ENCODE measurements around the gene NT5C1A.
A peak's percentile ranks its signal among the peaks of the same experiment; 100 is the strongest.

Gene NT5C1A

DNA sequence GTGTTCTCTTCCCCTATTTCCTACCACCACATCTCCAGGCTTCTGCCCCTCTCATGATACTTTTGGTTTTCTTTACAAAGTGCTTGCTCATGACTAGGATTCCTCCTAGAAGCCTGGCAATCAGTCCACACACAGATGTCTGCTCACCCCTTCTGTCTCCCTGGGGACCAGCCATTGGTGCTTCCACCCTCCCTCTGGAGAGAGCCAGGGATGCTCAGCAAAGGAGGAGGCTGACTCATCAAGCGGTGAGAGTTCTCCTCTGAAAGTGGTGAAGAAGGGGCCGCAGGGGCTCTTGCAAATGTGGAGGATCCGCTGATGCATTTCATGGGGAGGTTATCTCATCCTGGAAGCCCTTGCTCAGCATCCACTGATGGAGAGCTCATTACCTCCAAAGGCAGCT is 14.5 kb downstream of the NT5C1A start:
- DNase-seq (ENCODE audit: extremely low read depth, low read depth) = no peak
- TF ChIP-seq, protein P1, sequence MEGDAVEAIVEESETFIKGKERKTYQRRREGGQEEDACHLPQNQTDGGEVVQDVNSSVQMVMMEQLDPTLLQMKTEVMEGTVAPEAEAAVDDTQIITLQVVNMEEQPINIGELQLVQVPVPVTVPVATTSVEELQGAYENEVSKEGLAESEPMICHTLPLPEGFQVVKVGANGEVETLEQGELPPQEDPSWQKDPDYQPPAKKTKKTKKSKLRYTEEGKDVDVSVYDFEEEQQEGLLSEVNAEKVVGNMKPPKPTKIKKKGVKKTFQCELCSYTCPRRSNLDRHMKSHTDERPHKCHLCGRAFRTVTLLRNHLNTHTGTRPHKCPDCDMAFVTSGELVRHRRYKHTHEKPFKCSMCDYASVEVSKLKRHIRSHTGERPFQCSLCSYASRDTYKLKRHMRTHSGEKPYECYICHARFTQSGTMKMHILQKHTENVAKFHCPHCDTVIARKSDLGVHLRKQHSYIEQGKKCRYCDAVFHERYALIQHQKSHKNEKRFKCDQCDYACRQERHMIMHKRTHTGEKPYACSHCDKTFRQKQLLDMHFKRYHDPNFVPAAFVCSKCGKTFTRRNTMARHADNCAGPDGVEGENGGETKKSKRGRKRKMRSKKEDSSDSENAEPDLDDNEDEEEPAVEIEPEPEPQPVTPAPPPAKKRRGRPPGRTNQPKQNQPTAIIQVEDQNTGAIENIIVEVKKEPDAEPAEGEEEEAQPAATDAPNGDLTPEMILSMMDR (IDR thresholded peaks at IDR 0.05; ENCODE audit: low read depth, low read length, missing control alignments) = no peak
- no peak overlapping the region for H3K4me3 ChIP-seq (replicated peaks; ENCODE audit: low read depth, low read length)

GRCh38 chr1:39656391-39656790 is 15.5 kb downstream of the NT5C1A start:
- no peak for DNase-seq (ENCODE audit: extremely low read depth, low read depth)
- TF ChIP-seq, protein P1 (IDR thresholded peaks at IDR 0.05; ENCODE audit: low read depth, low read length, missing control alignments) = no peak
- no peak overlapping the region for H3K4me3 ChIP-seq (replicated peaks; ENCODE audit: low read depth, low read length)

GRCh38 chr1:39655578-39656268 is 16.2 kb downstream of the NT5C1A start:
- DNase-seq (ENCODE audit: extremely low read depth, low read depth) = no peak
- TF ChIP-seq, protein P1 (IDR thresholded peaks at IDR 0.05; ENCODE audit: low read depth, low read length, missing control alignments) = no peak
- no peak overlapping the region for H3K4me3 ChIP-seq (replicated peaks; ENCODE audit: low read depth, low read length)

- DNase-seq (ENCODE audit: extremely low read depth, low read depth) = no peak
- H3K4me3 ChIP-seq (replicated peaks; ENCODE audit: low read depth, low read length) = no peak overlapping the region
- TF ChIP-seq, protein P1 (IDR thresholded peaks at IDR 0.05; ENCODE audit: low read depth, low read length, missing control alignments) = no peak
Measured at GRCh38 chr1:39654291-39654690, 17.6 kb downstream of the NT5C1A start.

DNA sequence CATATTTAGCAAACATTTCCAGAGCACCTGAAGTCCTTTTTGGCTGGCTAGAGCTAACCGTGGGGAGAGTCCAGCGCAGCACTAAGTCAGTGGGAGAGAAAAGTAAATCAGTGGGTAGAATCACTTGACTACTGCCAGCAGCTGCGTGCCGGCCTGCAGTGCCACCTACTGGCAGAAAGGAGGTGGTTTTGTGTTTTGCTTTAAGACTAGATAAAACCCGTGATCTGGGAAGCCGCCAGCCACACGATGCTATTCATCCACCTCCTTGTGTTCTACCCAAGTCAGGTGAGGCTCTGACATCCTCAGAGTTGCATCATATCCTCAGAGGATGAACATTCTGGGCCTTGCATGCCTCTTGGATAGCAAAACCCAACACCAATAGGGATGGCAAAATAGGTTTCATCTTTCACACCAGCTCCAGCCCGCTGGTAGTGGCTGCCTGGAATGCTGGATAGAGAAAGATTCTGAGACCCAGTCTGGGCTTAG is 18.3 kb downstream of the NT5C1A start:
- TF ChIP-seq, protein P1 (IDR thresholded peaks at IDR 0.05; ENCODE audit: low read depth, low read length, missing control alignments) = peak; percentile 87
- no peak overlapping the region for H3K4me3 ChIP-seq (replicated peaks; ENCODE audit: low read depth, low read length)
- peak; percentile 32 for DNase-seq (ENCODE audit: extremely low read depth, low read depth)

DNA sequence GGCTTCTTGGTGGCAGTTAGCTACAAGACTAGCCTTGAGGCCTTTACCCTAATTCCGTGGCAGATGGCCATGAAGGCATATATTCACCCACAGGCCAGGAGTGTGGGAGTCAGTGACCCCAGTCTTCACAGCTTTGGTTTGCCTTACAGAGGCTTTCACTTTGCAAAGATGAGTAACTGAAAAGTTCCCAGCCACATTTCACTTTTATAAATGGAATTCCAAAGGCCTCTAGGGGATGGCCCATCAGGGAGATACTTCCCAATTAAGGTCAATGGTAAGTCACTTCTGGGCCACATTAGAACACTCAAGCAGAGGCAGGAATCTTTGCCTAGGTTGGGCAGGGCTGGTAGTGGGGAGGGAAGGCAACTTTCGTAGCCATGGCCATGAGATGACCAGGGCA is 19.4 kb downstream of the NT5C1A start:
- TF ChIP-seq, protein P1 (IDR thresholded peaks at IDR 0.05; ENCODE audit: low read depth, low read length, missing control alignments) = no peak
- H3K4me3 ChIP-seq (replicated peaks; ENCODE audit: low read depth, low read length) = no peak overlapping the region
- no peak for DNase-seq (ENCODE audit: extremely low read depth, low read depth)

- no peak overlapping the region for H3K4me3 ChIP-seq (replicated peaks; ENCODE audit: low read depth, low read length)
- no peak for DNase-seq (ENCODE audit: extremely low read depth, low read depth)
- TF ChIP-seq, protein P1 (IDR thresholded peaks at IDR 0.05; ENCODE audit: low read depth, low read length, missing control alignments) = no peak
Measured at GRCh38 chr1:39652105-39652504, 19.8 kb downstream of the NT5C1A start.

Measured in HFF-Myc (cell line).